Erythroblast (primary cell): ENCODE results near the gene H2AZ2.

Experiments
- GATA1 ChIP-seq: IDR thresholded peaks from 2 replicates; pipeline ENCODE4 v1.6.1; 2011; ENCODE audit warnings: low read depth, mild to moderate bottlenecking, control low read depth, low read length, moderate library complexity
- POLR2A ChIP-seq: IDR thresholded peaks from 2 replicates; pipeline ENCODE4 v1.6.1; 2011; ENCODE audit warnings: mild to moderate bottlenecking, low read length

DNA sequence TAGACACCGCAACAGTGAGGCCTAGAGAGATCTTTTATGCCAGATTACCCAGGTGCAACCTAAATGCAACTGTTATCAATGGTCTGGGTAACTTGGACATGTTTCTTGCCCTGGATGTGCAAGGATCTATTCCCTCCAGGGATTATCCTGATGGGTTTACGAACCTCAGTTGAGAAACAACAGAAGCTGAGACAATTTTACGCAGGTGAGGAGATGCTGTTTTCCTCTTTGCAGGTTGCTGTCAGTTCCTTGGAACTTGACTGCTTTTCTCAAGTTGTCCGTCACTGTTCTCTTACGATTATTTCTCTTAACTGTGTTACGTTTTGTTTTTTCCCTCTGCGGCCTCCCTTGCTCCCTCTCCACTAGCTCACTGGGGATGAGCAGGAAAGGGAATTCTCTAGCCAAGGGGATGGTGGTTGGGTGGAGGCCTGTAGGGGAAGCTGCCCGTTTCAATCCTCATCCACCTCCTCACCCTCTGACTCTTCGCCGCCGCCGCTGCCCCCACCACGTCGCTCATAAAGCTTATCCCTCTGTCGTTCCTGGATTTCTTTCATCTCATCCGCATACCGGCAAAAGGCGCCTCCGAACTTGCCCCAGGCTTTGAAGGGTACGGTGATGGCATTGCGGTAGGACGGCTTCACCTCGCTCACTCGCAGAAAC, 36.2 kb upstream of the H2AZ2 start:
- TF ChIP-seq POLR2A (no peak), GATA1 (no peak)
